IMR-90 (cell line): ENCODE results near the gene WRAP53. TPM values are rescaled to one million over a fixed set of nuclear protein-coding genes. Genes with fewer than 3 reads are reported as not detected.
A peak's percentile ranks its signal among the peaks of the same experiment; 100 is the strongest.

ENCODE experiments used
- ATAC-seq: fragments of 200-7000 bp; cut with Tn5 transposase; 2 replicates; pipeline ENCODE4 v1.9.1; 2020; ENCODE audit warnings: low read depth, mild to moderate bottlenecking, moderate library complexity
- BruUV-seq: library from RNA; stranded (reverse); fragments of 400-500 nt; replicated peaks from 2 replicates; lab custom pipeline; 2021; lab: Mats Ljungman, UMichigan
- CTCF ChIA-PET: fragments of 300-600 bp; formaldehyde crosslinking; extraction: SDS; loops from one replicate; lab custom pipeline; 2021; ENCODE audit warnings: antibody characterized with exemption; lab: Yijun Ruan, JAX
- POLR2A ChIA-PET: fragments of 300-600 bp; sonication (Branson Sonifier 250); formaldehyde crosslinking; loops from one replicate; lab custom pipeline; 2022; ENCODE audit warnings: antibody characterized with exemption; ENCODE audit not compliant: unreplicated experiment; lab: Charles Lee
- DNase-seq: peaks from one replicate; pipeline ENCODE4 v3.0.0; 2013
- H2AFZ ChIP-seq: replicated peaks from 2 replicates; pipeline ENCODE3; 2013; ENCODE audit warnings: low read length, mild to moderate bottlenecking; ENCODE audit not compliant: poor library complexity
- H2AK5ac ChIP-seq: 2 replicates; pipeline ENCODE4 v1.6.1; 2013; ENCODE audit warnings: low read depth, low read length, inconsistent platforms
- H2AK9ac ChIP-seq: replicated peaks from 2 replicates; pipeline ENCODE3; 2013; ENCODE audit warnings: mild to moderate bottlenecking, low read depth, low read length, moderate library complexity; ENCODE audit not compliant: poor library complexity
- H2BK120ac ChIP-seq: 2 replicates; pipeline ENCODE4 v1.6.1; 2013; ENCODE audit warnings: low read depth, low read length, inconsistent platforms
- H2BK15ac ChIP-seq: 3 replicates; pipeline ENCODE4 v1.6.1; 2013; ENCODE audit warnings: low read depth, low read length, inconsistent platforms
- H2BK20ac ChIP-seq: 2 replicates; pipeline ENCODE4 v1.6.1; 2013; ENCODE audit warnings: low read depth, mild to moderate bottlenecking, inconsistent platforms, low read length, moderate library complexity
- H2BK5ac ChIP-seq: 2 replicates; pipeline ENCODE4 v1.6.1; 2013; ENCODE audit warnings: mild to moderate bottlenecking, low read depth, low read length, inconsistent platforms; ENCODE audit not compliant: poor library complexity, severe bottlenecking
- H3K14ac ChIP-seq: replicated peaks from 2 replicates; pipeline ENCODE4 v1.6.1; 2013; ENCODE audit warnings: low read depth, low read length, inconsistent platforms
- H3K18ac ChIP-seq: 2 replicates; pipeline ENCODE4 v1.6.1; 2013; ENCODE audit warnings: low read depth, low read length, control low read depth
- H3K23ac ChIP-seq: 2 replicates; pipeline ENCODE4 v1.6.1; 2013; ENCODE audit warnings: low read depth, low read length, inconsistent platforms
- H3K27ac ChIP-seq: 2 replicates; pipeline ENCODE4 v1.5.1; 2013; ENCODE audit warnings: mild to moderate bottlenecking, control low read depth, low read length; ENCODE audit not compliant: insufficient read depth
- H3K27me3 ChIP-seq: 2 replicates; pipeline ENCODE4 v1.6.1; 2013; ENCODE audit warnings: low read length; ENCODE audit not compliant: control insufficient read depth, insufficient read depth
- H3K36me3 ChIP-seq: 2 replicates; pipeline ENCODE4 v1.6.1; 2013; ENCODE audit warnings: low read length, mixed read lengths; ENCODE audit not compliant: control insufficient read depth, insufficient read depth
- H3K4ac ChIP-seq: 2 replicates; pipeline ENCODE4 v1.6.1; 2013; ENCODE audit warnings: low read depth, low read length, inconsistent platforms
- H3K4me1 ChIP-seq: 2 replicates; pipeline ENCODE4 v1.6.1; 2013; ENCODE audit warnings: low read length, mixed read lengths; ENCODE audit not compliant: control insufficient read depth, insufficient read depth
- H3K4me2 ChIP-seq: 2 replicates; pipeline ENCODE4 v1.6.1; 2013; ENCODE audit warnings: low read depth, mild to moderate bottlenecking, control low read depth, low read length, moderate library complexity
- H3K4me3 ChIP-seq: 2 replicates; pipeline ENCODE4 v1.5.1; 2013; ENCODE audit warnings: low read depth, mild to moderate bottlenecking, control low read depth, low read length, moderate library complexity; ENCODE audit not compliant: insufficient read depth
- H3K56ac ChIP-seq: 2 replicates; pipeline ENCODE4 v1.6.1; 2013; ENCODE audit warnings: low read length, inconsistent platforms; ENCODE audit not compliant: insufficient read depth; ENCODE audit errors: extremely low read depth
- H3K79me1 ChIP-seq, 2 experiments: 2 replicates each; pipeline ENCODE4 v1.6.1; 2013; ENCODE audit warnings: low read length in 2 of 2, inconsistent platforms in 1 of 2, low read depth in 1 of 2
- H3K9ac ChIP-seq: 2 replicates; pipeline ENCODE4 v1.6.1; 2013; ENCODE audit warnings: low read depth, low read length, control low read depth
- H3K9me1 ChIP-seq: 2 replicates; pipeline ENCODE4 v1.6.1; 2013; ENCODE audit warnings: low read length, inconsistent platforms; ENCODE audit not compliant: insufficient read depth
- H3K9me3 ChIP-seq: 2 replicates; pipeline ENCODE4 v1.6.1; 2013; ENCODE audit warnings: low read length; ENCODE audit not compliant: control insufficient read depth, insufficient read depth
- H4K20me1 ChIP-seq: 2 replicates; pipeline ENCODE4 v1.6.1; 2013; ENCODE audit warnings: low read length, inconsistent platforms; ENCODE audit not compliant: insufficient read depth
- H4K5ac ChIP-seq: 2 replicates; pipeline ENCODE4 v1.6.1; 2013; ENCODE audit warnings: mild to moderate bottlenecking, low read depth, low read length, control low read depth
- H4K8ac ChIP-seq, 2 experiments: 2 replicates each; pipeline ENCODE4 v1.6.1; 2013; ENCODE audit warnings: low read depth in 2 of 2, low read length in 2 of 2, control low read depth in 1 of 2, inconsistent platforms in 1 of 2
- H4K91ac ChIP-seq: 2 replicates; pipeline ENCODE4 v1.6.1; 2013; ENCODE audit warnings: low read depth, low read length, inconsistent platforms; ENCODE audit not compliant: insufficient read depth
- CHD1 ChIP-seq: IDR thresholded peaks from 2 replicates; pipeline ENCODE4 v1.6.1; 2012; ENCODE audit warnings: low read depth, low read length, improper control_type of control experiment
- MXI1 ChIP-seq: IDR thresholded peaks from 2 replicates; pipeline ENCODE4 v1.6.1; 2012; ENCODE audit warnings: low read depth, mild to moderate bottlenecking, low read length, moderate library complexity, borderline replicate concordance
- RCOR1 ChIP-seq: IDR thresholded peaks from 2 replicates; pipeline ENCODE4 v1.6.1; 2012; ENCODE audit warnings: mild to moderate bottlenecking, low read length, improper control_type of control experiment; ENCODE audit not compliant: insufficient replicate concordance
- SMC3 ChIP-seq: fragments of 150-350 bp; IDR thresholded peaks from 2 replicates; pipeline ENCODE4 v1.6.1; 2016; ENCODE audit warnings: low read depth, mild to moderate bottlenecking, antibody characterized with exemption, low read length, moderate library complexity
- WGBS, 2 experiments: methylation state at CpG; one replicate each; pipeline versions ENCODE4 v1.1.5 to v1.1.7; 2013; ENCODE audit warnings: missing lambda C conversion rate in 2 of 2; ENCODE audit not compliant: insufficient read length in 1 of 2; ENCODE audit errors: extremely low coverage in 2 of 2; 5-methylcytosine and 5-hydroxymethylcytosine counted together
- dilution Hi-C: fragments of 300-500 bp; cut with HindIII; formaldehyde crosslinking; loops from one replicate; pipeline ENCODE4 v1.14.3; 2018; ENCODE audit warnings: low sequenced_read_pairs; ENCODE audit not compliant: unreplicated experiment
- in situ Hi-C: fragments of 300-500 bp; cut with MboI; formaldehyde crosslinking; loops from 3 replicates; pipeline ENCODE4 v1.14.3; 2019; ENCODE audit warnings: low sequenced_read_pairs, inconsistent platforms, mixed read lengths
- intact Hi-C: fragments of 100-400 bp; cut with micrococcal nuclease; formaldehyde crosslinking; loops from 2 replicates; pipeline ENCODE4 v1.10.0; 2022
- polyA plus RNA-seq, 3 experiments: library from polyadenylated mRNA; depleted of rRNA; stranded (reverse); fragments of >200 nt; gene quantifications; 2 replicates each; pipeline ENCODE4 v1.2.3, GENCODE V29; 2012; ENCODE audit warnings: low replicate concordance in 1 of 3
- total RNA-seq: library from RNA; depleted of rRNA; stranded (reverse); fragments of >200 nt; gene quantifications from 2 replicates; pipeline ENCODE4 v1.2.3, GENCODE V29; 2012

The WRAP53 gene
- total and polyA plus RNA-seq, 2 of the 4 experiments (the other 2 are of a cell fraction) = 6.6 to 9.5 TPM

DNA sequence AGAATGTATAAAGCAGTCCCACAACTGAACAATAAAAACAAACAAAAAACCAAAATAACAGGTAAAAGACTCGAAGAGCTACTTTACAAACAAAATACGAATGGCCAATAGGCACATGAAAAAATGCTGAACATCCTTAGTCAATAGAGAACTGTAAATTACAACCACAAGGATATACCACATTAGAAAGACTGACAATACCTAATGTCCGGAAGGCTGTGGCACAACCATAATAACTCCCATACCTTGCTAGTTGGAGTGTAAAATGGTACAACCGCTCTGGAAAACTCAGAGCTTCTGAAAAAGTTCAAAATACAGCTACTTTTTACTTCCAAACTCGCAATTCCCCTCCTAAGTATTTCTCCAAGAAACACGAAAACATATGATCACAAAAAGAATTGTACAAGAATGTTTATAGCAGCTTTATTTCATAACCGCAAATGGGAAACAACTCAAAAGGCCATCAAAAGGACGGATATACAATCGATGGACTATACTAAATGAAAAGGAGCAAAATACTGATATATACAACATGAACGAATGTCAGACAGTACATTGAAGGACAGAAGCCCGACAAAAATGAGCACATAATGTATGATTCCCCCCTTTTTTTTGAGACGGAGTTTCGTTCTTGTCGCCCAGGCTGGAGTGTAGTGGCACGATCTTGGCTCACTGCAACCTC is 3.3 kb upstream of the WRAP53 start (continued):
- TF ChIP-seq CHD1 = no peak

- Histone ChIP-seq H3K9me1 (no peaks in the 10 kb centered on the region), H3K79me1 (peaks cover 15 to 63% of the 10 kb centered on the region in 2 experiments), H4K8ac (peak overlapping the region; percentile 60 to 95), H2BK15ac (0 out of 3 replicates have a peak overlapping the region, but pooled peaks have one; percentile 1), H2BK5ac (peak overlapping the region; percentile 95), H2AK9ac (peak overlapping the region; percentile 96), H3K4me2 (peak overlapping the region; percentile 85), H3K14ac (peak overlapping the region; percentile 86), H3K4ac (peak overlapping the region; percentile 90), H4K91ac (peak overlapping the region; percentile 7), H4K5ac (peak overlapping the region; percentile 52), H3K18ac (peak overlapping the region; percentile 22; the same call in 1 of the 2 replicates), H2AFZ (peak overlapping the region; percentile 94), H3K56ac (peak overlapping the region; percentile 99), H2BK120ac (peak overlapping the region; percentile 88; the same call in 1 of the 2 replicates), H3K9ac (peak overlapping the region; percentile 96), H4K20me1 (peaks cover 4% of the 10 kb centered on the region), H3K27ac (peak overlapping the region; percentile 96), H3K4me1 (no peaks in the 10 kb centered on the region), H3K4me3 (peak overlapping the region; percentile 60), H3K36me3 (no peaks in the 10 kb centered on the region), H3K9me3 (no peaks in the 10 kb centered on the region), H2AK5ac (peak overlapping the region; percentile 94), H3K23ac (peak overlapping the region; percentile 92), H3K27me3 (no peaks in the 10 kb centered on the region), H2BK20ac (no peak overlapping the region)
- in situ Hi-C loops (no loop called here), intact Hi-C loops (loop anchor here (2.0 to 5.0 kb wide), 2 partner anchors 71 to 203 kb away; partner anchors contain the start of genes FXR2, POLR2A and SLC35G6), dilution Hi-C loops (no loop called here)
- ChIA-PET CTCF (interaction anchor here (0.6 to 4.1 kb wide), 3 partner anchors 54 to 461 kb away, joined by 3 to 27 read pairs (median 5); partner anchors contain the start of gene SHBG), POLR2A (interaction anchor here (0.7 to 3.0 kb wide), 4 partner anchors 58 to 136 kb away, joined by 3 to 9 read pairs (median 6); partner anchors contain the start of gene SAT2)
- 0% methylated on average over 13 of the region's 44 CpGs; no CpG with 5 or more reads in 1 of the 2 experiments for WGBS, 2 experiments
- ATAC-seq (peak; percentile 54), DNase-seq (peak; percentile 92)
- TF ChIP-seq RCOR1 (no peak), SMC3 (no peak), MXI1 (peak; percentile 75; the same call in 1 of the 2 replicates), CHD1 (no peak)
- BruUV-seq = no TSS peak
These were observed 2.6 kb upstream of the WRAP53 start for GRCh38 chr17:7685533-7686221.
